Liver (tissue), 9 donors: ENCODE measurements around the gene PIGV. TPM values are rescaled to one million over a fixed set of nuclear protein-coding genes. Genes with fewer than 3 reads are reported as not detected.

Source experiments
- DNase-seq: peaks from one replicate; pipeline ENCODE4 v3.0.0-alpha.2; 2017; ENCODE audit warnings: low spot score
- H3K27ac ChIP-seq, 2 donors: one replicate each; pipeline ENCODE4 v1.7.0; 2013; ENCODE audit warnings: inconsistent platforms in 2 of 2, low read length in 2 of 2, control low read depth in 1 of 2, low read depth in 1 of 2, mild to moderate bottlenecking in 1 of 2
- H3K27me3 ChIP-seq, 4 donors: one replicate each; pipeline versions ENCODE4 v1.6.1 to v1.7.0; 2013; ENCODE audit warnings: low read length in 3 of 4, inconsistent platforms in 1 of 4, mild to moderate bottlenecking in 1 of 4, moderate library complexity in 1 of 4; ENCODE audit not compliant: control insufficient read depth in 4 of 4, insufficient read depth in 4 of 4
- H3K36me3 ChIP-seq, 4 donors: one replicate each; pipeline versions ENCODE4 v1.6.1 to v1.7.0; 2013; ENCODE audit warnings: low read length in 3 of 4, mild to moderate bottlenecking in 3 of 4, low read depth in 1 of 4, moderate library complexity in 1 of 4; ENCODE audit not compliant: control insufficient read depth in 4 of 4, insufficient read depth in 3 of 4
- H3K4me1 ChIP-seq, 4 donors: one replicate each; pipeline versions ENCODE4 v1.6.1 to v1.7.0; 2013; ENCODE audit warnings: low read length in 3 of 4, mild to moderate bottlenecking in 3 of 4, moderate library complexity in 1 of 4; ENCODE audit not compliant: control insufficient read depth in 4 of 4, insufficient read depth in 4 of 4
- H3K4me3 ChIP-seq, 3 donors: one replicate each; pipeline versions ENCODE4 v1.6.1 to v1.7.0; 2013; ENCODE audit warnings: low read length in 3 of 3, control low read depth in 1 of 3, low read depth in 1 of 3, mild to moderate bottlenecking in 1 of 3
- H3K9ac ChIP-seq, 2 donors: one replicate each; pipeline ENCODE4 v1.7.0; 2013; ENCODE audit warnings: low read length in 2 of 2, mild to moderate bottlenecking in 2 of 2, moderate library complexity in 2 of 2, control low read depth in 1 of 2, low read depth in 1 of 2
- H3K9me3 ChIP-seq, 4 donors: one replicate each; pipeline versions ENCODE4 v1.6.1 to v1.7.0; 2013; ENCODE audit warnings: low read length in 3 of 4; ENCODE audit not compliant: control insufficient read depth in 4 of 4
- CTCF ChIP-seq: fragments of 150-350 bp; IDR thresholded peaks from 2 replicates; pipeline ENCODE4 v1.5.1; 2017; ENCODE audit warnings: improper control_type of control experiment, low read depth, low read length; ENCODE audit not compliant: missing input control
- EGR1 ChIP-seq, 2 donors: IDR thresholded peaks; 2 replicates each; pipeline ENCODE4 v1.6.1; 2016 to 2018; ENCODE audit warnings: antibody characterized with exemption in 2 of 2, low read depth in 2 of 2
- FOXA1 ChIP-seq: IDR thresholded peaks from 2 replicates; pipeline ENCODE4 v1.6.1; 2016; ENCODE audit warnings: antibody characterized with exemption
- FOXA2 ChIP-seq: IDR thresholded peaks from 2 replicates; pipeline ENCODE4 v1.6.1; 2016; ENCODE audit warnings: antibody characterized with exemption
- GABPA ChIP-seq, 2 donors: IDR thresholded peaks in 1 of 2; conservative IDR thresholded peaks in 1 of 2; 2 replicates each; pipeline ENCODE4 v1.6.1; 2016; ENCODE audit warnings: antibody characterized with exemption in 2 of 2, mild to moderate bottlenecking in 1 of 2, moderate library complexity in 1 of 2
- HNF4A ChIP-seq, 2 donors: conservative IDR thresholded peaks; 2 replicates each; pipeline ENCODE4 v1.6.1; 2016; ENCODE audit warnings: antibody characterized with exemption in 2 of 2, mild to moderate bottlenecking in 2 of 2
- NR2F2 ChIP-seq: IDR thresholded peaks from 2 replicates; pipeline ENCODE4 v1.6.1; 2016; ENCODE audit warnings: antibody characterized with exemption
- RAD21 ChIP-seq, 2 donors: IDR thresholded peaks; 2 replicates each; pipeline ENCODE4 v1.6.1; 2016; ENCODE audit warnings: antibody characterized with exemption in 2 of 2, mild to moderate bottlenecking in 2 of 2
- SP1 ChIP-seq: IDR thresholded peaks from 2 replicates; pipeline ENCODE4 v1.6.1; 2018; ENCODE audit warnings: antibody characterized with exemption, mild to moderate bottlenecking
- TAF1 ChIP-seq: conservative IDR thresholded peaks from 2 replicates; pipeline ENCODE4 v1.6.1; 2016; ENCODE audit warnings: antibody characterized with exemption, mild to moderate bottlenecking
- ZBTB33 ChIP-seq: IDR thresholded peaks from 2 replicates; pipeline ENCODE4 v1.6.1; 2016; ENCODE audit warnings: antibody characterized with exemption
- whole genome bisulfite sequencing: extraction: QIAGEN DNeasy Blood & Tissue Kit; methylation state at CpG from one replicate; pipeline ENCODE4 v1.1.7; 2013; 5-methylcytosine and 5-hydroxymethylcytosine counted together
- polyA plus RNA-seq, 2 donors: library from polyadenylated mRNA; stranded (reverse) in 1 of 2; unstranded in 1 of 2; fragments of 200-250 nt in 1 of 2; fragments of >200 nt in 1 of 2; fragmentation: Nextera tagmentation in 1 of 2; extraction: Ambion mirVana in 1 of 2; gene quantifications; one replicate each; pipeline versions ENCODE4 v1.2.1 to v1.2.3, GENCODE V29; 2013 to 2015
- total RNA-seq, 2 donors: library from RNA; depleted of rRNA; stranded (reverse); fragments of >200 nt; gene quantifications; one replicate each; pipeline ENCODE4 v1.2.3, GENCODE V29; 2014
- TF ChIP-seq, protein P1 (sequence below): IDR thresholded peaks from 2 replicates; pipeline ENCODE4 v1.6.1; 2016; ENCODE audit warnings: antibody characterized with exemption
- TF ChIP-seq, protein P2 (sequence below): IDR thresholded peaks from 2 replicates; pipeline ENCODE4 v1.6.1; 2016; ENCODE audit warnings: antibody characterized with exemption
- donor health status: healthy.
- donor health status: healthy.
- donor health status: healthy.
- donor health status: healthy.
- donor health status: healthy.

The PIGV gene
- total and polyA plus RNA-seq, 4 donors, result 13.9 to 24.3 (median 14.8) TPM

DNA sequence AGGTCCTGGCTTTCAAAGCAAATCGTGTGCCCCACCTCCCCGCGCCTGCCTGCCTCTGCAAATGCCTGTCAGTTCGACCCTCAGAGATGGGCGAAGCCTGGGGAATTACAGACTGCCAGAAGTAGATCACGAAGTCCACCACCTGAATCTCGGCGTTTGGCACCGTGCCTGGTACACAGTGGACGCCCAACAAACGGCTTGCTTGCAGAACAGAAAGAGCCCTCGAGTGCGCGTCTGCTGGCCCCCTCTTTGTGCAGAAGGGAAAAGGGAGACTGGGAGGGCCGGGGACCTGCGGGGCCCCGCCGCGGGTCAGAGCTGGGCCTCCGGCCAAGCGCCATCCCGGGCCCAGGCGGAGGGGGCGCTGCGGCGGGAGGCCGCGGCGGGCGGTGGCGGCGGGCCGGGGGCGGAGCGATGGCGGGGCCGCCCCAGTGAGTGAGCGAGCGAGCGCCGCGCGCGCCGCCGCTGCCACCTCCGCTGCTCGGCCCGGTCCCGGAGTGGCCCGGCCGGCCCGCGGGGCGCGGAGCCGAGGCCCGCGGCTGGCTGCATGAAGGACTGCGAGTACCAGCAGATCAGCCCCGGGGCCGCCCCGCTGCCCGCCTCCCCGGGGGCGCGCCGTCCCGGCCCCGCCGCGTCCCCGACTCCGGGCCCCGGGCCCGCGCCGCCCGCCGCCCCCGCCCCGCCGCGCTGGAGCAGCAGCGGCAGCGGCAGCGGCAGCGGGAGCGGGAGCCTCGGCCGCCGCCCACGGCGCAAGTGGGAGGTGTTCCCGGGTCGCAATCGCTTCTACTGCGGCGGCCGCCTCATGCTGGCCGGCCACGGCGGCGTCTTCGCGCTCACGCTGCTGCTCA, 38.7 kb downstream of the PIGV start, which contains the start of gene ZDHHC18:
Gene ZDHHC18 (plus strand): TSS at position 428 of the 845 bp plus-strand sequence. CDS start 117 bp downstream, at position 545.
- WGBS, result under 1% methylated on average over 107 of the region's 107 CpGs
- Histone ChIP-seq H3K27ac (peak within 1 kb of the TSS; percentile 52 to 64), H3K36me3 (peaks cover 0 to 3% (median 0%) of the 10 kb centered on the region in 4 donors), H3K9ac (peak within 1 kb of the TSS; percentile 46 to 69), H3K27me3 (no peaks in the 10 kb centered on the region), H3K4me3 (peak within 1 kb of the TSS; percentile 56 to 87 (median 67)), H3K4me1 (peaks cover 15 to 50% (median 39%) of the 10 kb centered on the region in 4 donors), H3K9me3 (no peaks in the 10 kb centered on the region)
- peak; percentile 75 for DNase-seq
- TF ChIP-seq EGR1 (IDR thresholded peaks at IDR 0.05; ENCODE audit: low read depth in 2 of 2) (no peak), CTCF (peak; percentile 61)

DNA sequence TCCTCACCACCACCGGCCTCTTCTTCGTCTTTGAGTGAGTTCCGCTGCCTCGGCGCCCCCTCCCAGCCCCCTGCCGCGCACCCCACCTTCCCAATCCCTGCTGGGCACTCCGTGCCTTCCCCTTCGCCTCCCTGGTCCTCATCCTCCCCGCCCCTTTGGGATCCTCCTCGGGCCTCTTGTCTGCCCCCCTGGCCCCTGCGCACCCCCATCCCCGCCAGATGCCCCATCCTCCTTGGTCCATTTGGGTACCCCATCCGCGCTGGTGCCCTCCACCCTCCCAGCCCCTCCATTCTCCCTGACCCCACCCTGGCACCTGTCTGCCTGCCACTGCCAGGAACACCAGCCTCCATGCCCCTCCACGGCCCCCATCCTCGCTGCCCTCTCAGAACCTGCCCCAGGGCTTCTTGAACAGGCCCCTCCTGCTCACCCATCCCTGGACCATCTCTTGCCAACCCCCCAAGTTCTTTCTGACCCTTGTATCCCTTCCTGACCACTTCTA, 39.4 kb downstream of the PIGV start:
- peak overlapping the region; percentile 46 to 69 for H3K9ac ChIP-seq
- TF ChIP-seq SP1 (no peak), EGR1 (IDR thresholded peaks at IDR 0.05; ENCODE audit: low read depth in 2 of 2) (no peak), NR2F2 (no peak), FOXA2 (no peak), HNF4A (conservative IDR thresholded peaks at IDR 0.05) (no peak), CTCF (no peak), RAD21 (IDR thresholded peaks at IDR 0.05) (no peak), GABPA (IDR thresholded peaks at IDR 0.05 in 1 of 2, conservative IDR thresholded peaks at IDR 0.05 in 1 of 2) (no peak), ZBTB33 (no peak), FOXA1 (no peak), TAF1 (no peak)
- TF ChIP-seq, protein P1, sequence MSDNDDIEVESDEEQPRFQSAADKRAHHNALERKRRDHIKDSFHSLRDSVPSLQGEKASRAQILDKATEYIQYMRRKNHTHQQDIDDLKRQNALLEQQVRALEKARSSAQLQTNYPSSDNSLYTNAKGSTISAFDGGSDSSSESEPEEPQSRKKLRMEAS, result no peak
- TF ChIP-seq, protein P2, sequence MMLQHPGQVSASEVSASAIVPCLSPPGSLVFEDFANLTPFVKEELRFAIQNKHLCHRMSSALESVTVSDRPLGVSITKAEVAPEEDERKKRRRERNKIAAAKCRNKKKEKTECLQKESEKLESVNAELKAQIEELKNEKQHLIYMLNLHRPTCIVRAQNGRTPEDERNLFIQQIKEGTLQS, result no peak
- H3K4me1 ChIP-seq, result peaks cover 15 to 55% (median 43%) of the 10 kb centered on the region in 4 donors
- no peaks in the 10 kb centered on the region for H3K9me3 ChIP-seq
- no peak for DNase-seq
- H3K27me3 ChIP-seq, result no peaks in the 10 kb centered on the region
- WGBS, result 8% methylated on average over 17 of the region's 17 CpGs
- H3K36me3 ChIP-seq, result peaks cover 0 to 3% (median 0%) of the 10 kb centered on the region in 4 donors
- peak overlapping the region in 2 of 3 donors; percentile 67 to 87 for H3K4me3 ChIP-seq
- H3K27ac ChIP-seq, result peak overlapping the region; percentile 48 to 64
